Sigmoid colon (tissue), 4 donors: ENCODE data around the gene FRYL.

Source experiments
- POLR2AphosphoS5 ChIP-seq, 4 donors: sonication (generic); formaldehyde crosslinking; IDR thresholded peaks; one replicate each; pipeline ENCODE4 v1.6.1; 2017; ENCODE audit warnings: antibody characterized with exemption in 4 of 4
- TF ChIP-seq, protein P1 (sequence below), 4 experiments: fragments of 450-650 bp in 3 of 4; fragments of 200-600 bp in 1 of 4; IDR thresholded peaks; one replicate each; pipeline ENCODE4 v1.5.1; 2016 to 2019; ENCODE audit warnings: antibody characterized with exemption in 4 of 4, mild to moderate bottlenecking in 3 of 4, moderate library complexity in 2 of 4

DNA sequence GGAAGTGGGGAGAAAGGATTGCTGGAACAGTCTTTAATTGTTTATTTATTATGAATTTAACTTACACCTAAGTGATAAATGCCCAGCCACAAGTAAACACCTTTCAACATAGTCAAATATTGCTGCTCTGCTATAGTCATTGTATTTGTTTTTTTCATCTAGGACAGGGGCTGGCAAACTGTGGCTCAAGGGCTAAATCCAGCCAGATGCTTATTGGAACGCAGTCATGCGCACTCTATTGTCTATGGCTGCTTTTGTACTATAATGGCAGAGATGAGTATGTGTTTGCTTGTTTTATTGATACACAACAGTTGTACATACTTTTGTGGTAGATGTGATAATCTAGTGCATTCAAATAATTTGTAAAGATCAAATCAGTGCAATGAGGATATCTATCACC lies 194.7 kb downstream of the FRYL start:
- TF ChIP-seq, protein P1, sequence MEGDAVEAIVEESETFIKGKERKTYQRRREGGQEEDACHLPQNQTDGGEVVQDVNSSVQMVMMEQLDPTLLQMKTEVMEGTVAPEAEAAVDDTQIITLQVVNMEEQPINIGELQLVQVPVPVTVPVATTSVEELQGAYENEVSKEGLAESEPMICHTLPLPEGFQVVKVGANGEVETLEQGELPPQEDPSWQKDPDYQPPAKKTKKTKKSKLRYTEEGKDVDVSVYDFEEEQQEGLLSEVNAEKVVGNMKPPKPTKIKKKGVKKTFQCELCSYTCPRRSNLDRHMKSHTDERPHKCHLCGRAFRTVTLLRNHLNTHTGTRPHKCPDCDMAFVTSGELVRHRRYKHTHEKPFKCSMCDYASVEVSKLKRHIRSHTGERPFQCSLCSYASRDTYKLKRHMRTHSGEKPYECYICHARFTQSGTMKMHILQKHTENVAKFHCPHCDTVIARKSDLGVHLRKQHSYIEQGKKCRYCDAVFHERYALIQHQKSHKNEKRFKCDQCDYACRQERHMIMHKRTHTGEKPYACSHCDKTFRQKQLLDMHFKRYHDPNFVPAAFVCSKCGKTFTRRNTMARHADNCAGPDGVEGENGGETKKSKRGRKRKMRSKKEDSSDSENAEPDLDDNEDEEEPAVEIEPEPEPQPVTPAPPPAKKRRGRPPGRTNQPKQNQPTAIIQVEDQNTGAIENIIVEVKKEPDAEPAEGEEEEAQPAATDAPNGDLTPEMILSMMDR (IDR thresholded peaks at IDR 0.05), result no peak
- no peak for TF ChIP-seq POLR2AphosphoS5 (IDR thresholded peaks at IDR 0.05)
